Calu3 (cell line): ENCODE results near the gene PCLO. TPM values are rescaled to one million over a fixed set of nuclear protein-coding genes. Genes with fewer than 3 reads are reported as not detected.

Experiments used
- BruUV-seq: library from RNA; stranded (reverse); fragments of 400-500 nt; replicated peaks from 2 replicates; lab custom pipeline; 2021; lab: Mats Ljungman, UMichigan
- CTCF ChIA-PET: fragments of 300-600 bp; sonication (Branson Sonifier 250); formaldehyde crosslinking; loops from one replicate; lab custom pipeline; 2022; ENCODE audit warnings: antibody characterized with exemption; lab: Charles Lee
- DNase-seq: peaks from one replicate; pipeline ENCODE4 v3.0.0; 2022
- H3K27ac Mint-ChIP-seq: one replicate; pipeline ENCODE4 v1.8.0; 2022; ENCODE audit warnings: mixed read lengths; ENCODE audit not compliant: unreplicated experiment
- H3K27me3 Mint-ChIP-seq: one replicate; pipeline ENCODE4 v1.8.0; 2022; ENCODE audit warnings: mixed read lengths; ENCODE audit not compliant: unreplicated experiment
- H3K36me3 Mint-ChIP-seq: one replicate; pipeline ENCODE4 v1.8.0; 2022; ENCODE audit warnings: mild to moderate bottlenecking, moderate library complexity, mixed read lengths; ENCODE audit not compliant: insufficient read depth, unreplicated experiment
- H3K4me1 Mint-ChIP-seq: one replicate; pipeline ENCODE4 v1.8.0; 2022; ENCODE audit warnings: mild to moderate bottlenecking, low read depth, mixed read lengths; ENCODE audit not compliant: unreplicated experiment
- H3K4me3 Mint-ChIP-seq: one replicate; pipeline ENCODE4 v1.8.0; 2022; ENCODE audit warnings: mild to moderate bottlenecking, low read depth, moderate library complexity, mixed read lengths; ENCODE audit not compliant: unreplicated experiment
- H3K9me3 Mint-ChIP-seq: one replicate; pipeline ENCODE4 v1.8.0; 2022; ENCODE audit warnings: low read depth, mixed read lengths; ENCODE audit not compliant: unreplicated experiment
- intact Hi-C: fragments of 100-400 bp; cut with micrococcal nuclease; formaldehyde crosslinking; loops from one replicate; pipeline ENCODE4 v1.10.0; 2022; ENCODE audit not compliant: unreplicated experiment
- total RNA-seq: library from RNA; stranded (reverse); gene quantifications from 2 replicates; pipeline ENCODE4 v1.2.3, GENCODE V29; 2022
- TF ChIP-seq, protein P1 (sequence below): fragments of 200-600 bp; IDR thresholded peaks from one replicate; pipeline ENCODE4 v1.8.0; 2022; ENCODE audit warnings: antibody characterized with exemption; ENCODE audit not compliant: unreplicated experiment

PCLO gene
- total RNA-seq, 1 experiment from 2014 or later, result 9.1 TPM

DNA sequence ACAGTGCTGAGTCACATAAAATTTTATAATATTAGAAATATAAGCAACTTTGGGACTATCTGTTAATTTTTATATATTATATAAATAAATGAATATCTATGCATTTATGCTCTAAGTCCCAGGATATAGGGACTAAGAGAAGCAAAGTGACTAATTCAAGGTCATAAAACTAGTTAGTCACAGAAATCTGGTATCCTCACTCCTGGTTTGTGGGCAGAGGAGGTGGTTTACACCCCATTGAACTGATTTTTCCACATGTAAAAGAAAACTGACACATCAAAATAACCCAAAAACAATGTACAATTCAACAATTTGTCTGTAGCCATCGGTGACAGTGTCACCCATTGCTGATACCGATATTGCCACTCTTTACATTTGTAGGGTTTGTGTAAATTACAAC lies 3.0 kb downstream of the PCLO start:
- Mint-ChIP-seq H3K27me3 (no peaks in the 10 kb centered on the region), H3K36me3 (peaks cover 18% of the 10 kb centered on the region), H3K9me3 (no peaks in the 10 kb centered on the region), H3K27ac (no peak overlapping the region), H3K4me1 (no peaks in the 10 kb centered on the region), H3K4me3 (no peak overlapping the region)
- no TSS peak for BruUV-seq
- CTCF ChIA-PET, result no interaction called here
- no peak for DNase-seq
- TF ChIP-seq, protein P1, sequence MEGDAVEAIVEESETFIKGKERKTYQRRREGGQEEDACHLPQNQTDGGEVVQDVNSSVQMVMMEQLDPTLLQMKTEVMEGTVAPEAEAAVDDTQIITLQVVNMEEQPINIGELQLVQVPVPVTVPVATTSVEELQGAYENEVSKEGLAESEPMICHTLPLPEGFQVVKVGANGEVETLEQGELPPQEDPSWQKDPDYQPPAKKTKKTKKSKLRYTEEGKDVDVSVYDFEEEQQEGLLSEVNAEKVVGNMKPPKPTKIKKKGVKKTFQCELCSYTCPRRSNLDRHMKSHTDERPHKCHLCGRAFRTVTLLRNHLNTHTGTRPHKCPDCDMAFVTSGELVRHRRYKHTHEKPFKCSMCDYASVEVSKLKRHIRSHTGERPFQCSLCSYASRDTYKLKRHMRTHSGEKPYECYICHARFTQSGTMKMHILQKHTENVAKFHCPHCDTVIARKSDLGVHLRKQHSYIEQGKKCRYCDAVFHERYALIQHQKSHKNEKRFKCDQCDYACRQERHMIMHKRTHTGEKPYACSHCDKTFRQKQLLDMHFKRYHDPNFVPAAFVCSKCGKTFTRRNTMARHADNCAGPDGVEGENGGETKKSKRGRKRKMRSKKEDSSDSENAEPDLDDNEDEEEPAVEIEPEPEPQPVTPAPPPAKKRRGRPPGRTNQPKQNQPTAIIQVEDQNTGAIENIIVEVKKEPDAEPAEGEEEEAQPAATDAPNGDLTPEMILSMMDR, result no peak
- intact Hi-C loops, result loop anchor here (10.0 kb wide), 1 partner anchor 345 kb away; no protein-coding TSS in a partner anchor

DNA sequence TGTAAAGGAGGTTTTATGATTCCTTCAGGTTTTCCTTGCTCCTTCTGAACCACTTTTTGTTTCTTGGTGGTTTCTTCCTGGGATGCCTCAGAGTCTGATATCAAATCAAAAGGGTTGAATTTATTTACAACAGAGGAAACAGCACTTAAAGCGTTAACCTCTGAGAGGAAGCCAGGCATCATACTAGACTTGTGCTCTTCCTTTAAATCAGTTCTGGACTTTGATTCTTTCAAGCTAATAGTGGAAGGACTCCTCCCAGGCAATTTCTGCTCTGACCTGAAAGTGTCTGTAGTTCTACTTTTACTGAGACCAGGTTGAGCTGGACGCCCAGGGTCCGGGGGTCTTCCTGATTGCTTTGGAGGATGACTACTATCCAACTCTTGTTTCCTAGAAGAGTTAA lies 6.7 kb downstream of the PCLO start:
- Mint-ChIP-seq H3K4me3 (no peak overlapping the region), H3K9me3 (no peaks in the 10 kb centered on the region), H3K4me1 (no peaks in the 10 kb centered on the region), H3K27me3 (no peaks in the 10 kb centered on the region), H3K36me3 (peaks cover 4% of the 10 kb centered on the region), H3K27ac (no peak overlapping the region)
- no peak for DNase-seq
- BruUV-seq, result no TSS peak
- intact Hi-C loops, result no loop called here
- CTCF ChIA-PET, result no interaction called here
- TF ChIP-seq, protein P1, result no peak

DNA sequence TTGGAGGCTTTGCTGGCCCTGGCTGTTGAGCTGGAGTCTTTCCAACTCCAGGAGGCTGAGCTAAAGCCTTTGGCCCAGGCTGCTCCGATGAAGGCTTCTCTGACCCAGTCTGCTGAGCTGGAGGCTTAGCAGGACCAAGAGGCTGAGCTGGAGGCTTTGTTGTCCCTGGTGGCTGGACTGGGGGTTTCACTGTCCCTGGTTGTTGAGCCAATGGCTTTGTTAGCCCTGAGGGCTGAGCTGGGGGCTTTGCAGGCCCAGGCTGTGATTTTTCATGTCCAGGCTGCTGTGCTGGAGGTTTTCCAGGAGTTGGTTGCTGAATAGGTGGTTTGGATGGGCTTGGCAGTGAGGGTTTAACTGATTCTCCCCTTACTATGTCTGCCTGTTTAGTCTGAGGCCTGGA lies 7.3 kb downstream of the PCLO start:
- BruUV-seq, result no TSS peak
- CTCF ChIA-PET, result no interaction called here
- no peak overlapping the region for H3K27ac Mint-ChIP-seq

DNA sequence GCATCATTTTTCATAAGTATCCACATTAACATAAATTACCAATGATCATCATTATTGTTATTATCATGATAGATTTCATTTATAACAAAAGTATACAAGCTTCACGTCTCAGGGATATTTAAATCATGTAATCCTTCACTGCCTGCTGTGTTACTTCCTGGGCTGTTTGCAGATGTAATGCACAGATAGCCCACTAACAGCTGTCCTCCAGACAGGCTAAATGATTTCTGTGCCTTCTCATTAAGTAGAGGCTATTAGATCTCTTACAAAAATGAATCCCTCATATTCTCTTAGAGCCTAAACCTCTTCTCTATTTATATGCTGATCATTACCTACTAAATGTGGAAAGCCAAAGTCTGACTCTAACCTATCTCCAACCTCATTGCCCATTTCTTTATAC lies 9.3 kb downstream of the PCLO start:
- CTCF ChIA-PET, result no interaction called here
- BruUV-seq, result no TSS peak
- Mint-ChIP-seq H3K27me3 (no peaks in the 10 kb centered on the region), H3K36me3 (peaks cover 4% of the 10 kb centered on the region), H3K4me1 (no peaks in the 10 kb centered on the region), H3K9me3 (no peaks in the 10 kb centered on the region), H3K27ac (no peak overlapping the region), H3K4me3 (no peak overlapping the region)
- TF ChIP-seq, protein P1, result no peak
- no peak for DNase-seq
- intact Hi-C loops, result no loop called here

More for the DNA sequence above, 7.3 kb downstream of the PCLO start:
- TF ChIP-seq, protein P1, result no peak
- no peaks in the 10 kb centered on the region for H3K9me3 Mint-ChIP-seq
- intact Hi-C loops, result no loop called here
- H3K27me3 Mint-ChIP-seq, result no peaks in the 10 kb centered on the region
- no peaks in the 10 kb centered on the region for H3K4me1 Mint-ChIP-seq
- H3K36me3 Mint-ChIP-seq, result peaks cover 4% of the 10 kb centered on the region
- no peak overlapping the region for H3K4me3 Mint-ChIP-seq
- DNase-seq, result no peak
